Esophagus muscularis mucosa (tissue), 4 donors: ENCODE measurements around the gene PNP. TPM values are rescaled to one million over a fixed set of nuclear protein-coding genes. Genes with fewer than 3 reads are reported as not detected.
A peak's percentile ranks its signal among the peaks of the same experiment; 100 is the strongest.

Source experiments
- DNase-seq: peaks from one replicate; pipeline ENCODE4 v3.0.0-alpha.2; 2017; ENCODE audit errors: extremely low spot score
- H3K27ac ChIP-seq, 4 donors: fragments of 200-600 bp; sonication (generic); replicated peaks in 1 of 4; 1 replicate in 3 of 4; 2 replicates in 1 of 4; pipeline ENCODE4 v1.5.1; 2016 to 2019; ENCODE audit warnings: mild to moderate bottlenecking in 1 of 4
- H3K27me3 ChIP-seq, 4 donors: fragments of 200-600 bp; sonication (generic); one replicate each; pipeline versions ENCODE4 v1.5.1 to v1.6.0; 2016 to 2019
- H3K36me3 ChIP-seq, 4 donors: fragments of 200-600 bp; sonication (generic); one replicate each; pipeline ENCODE4 v1.5.1; 2016 to 2019
- H3K4me1 ChIP-seq, 4 donors: fragments of 200-600 bp; sonication (generic); one replicate each; pipeline ENCODE4 v1.5.1; 2016 to 2019
- H3K4me3 ChIP-seq, 4 donors: fragments of 200-600 bp; sonication (generic); 1 replicate in 2 of 4; 2 replicates in 2 of 4; pipeline ENCODE4 v1.5.1; 2016 to 2019; ENCODE audit warnings: mild to moderate bottlenecking in 4 of 4, moderate library complexity in 1 of 4
- H3K9me3 ChIP-seq, 4 donors: fragments of 200-600 bp; sonication (generic); 1 replicate in 3 of 4; 2 replicates in 1 of 4; pipeline ENCODE4 v1.5.1; 2016 to 2019
- EP300 ChIP-seq: sonication (generic); formaldehyde crosslinking; IDR thresholded peaks from one replicate; pipeline ENCODE4 v1.6.1; 2017; ENCODE audit warnings: antibody characterized with exemption
- POLR2A ChIP-seq: fragments of 450-650 bp; IDR thresholded peaks from one replicate; pipeline ENCODE4 v1.6.1; 2017; ENCODE audit warnings: antibody characterized with exemption, moderate library complexity, mild to moderate bottlenecking, low read depth
- POLR2AphosphoS5 ChIP-seq, 2 donors: sonication (generic); formaldehyde crosslinking; IDR thresholded peaks; one replicate each; pipeline ENCODE4 v1.6.1; 2017; ENCODE audit warnings: antibody characterized with exemption in 2 of 2
- WGBS: methylation state at CpG from one replicate; pipeline ENCODE4 v1.1.5; 2018; 5-methylcytosine and 5-hydroxymethylcytosine counted together
- intact Hi-C: fragments of 100-400 bp; cut with DNase I; formaldehyde crosslinking; loops from one replicate; pipeline ENCODE4 v1.15.1; 2023
- total RNA-seq, 4 donors: library from RNA; depleted of rRNA; stranded (reverse); fragments of >200 nt; gene quantifications; one replicate each; pipeline versions ENCODE4 v1.1.0 to v1.2.1, GENCODE V29; 2016
- TF ChIP-seq, protein P1 (sequence below), 3 experiments: fragments of 200-600 bp in 2 of 3; fragments of 450-650 bp in 1 of 3; sonication (generic) in 2 of 3; IDR thresholded peaks; one replicate each; pipeline ENCODE4 v1.5.1; 2017 to 2019; ENCODE audit warnings: antibody characterized with exemption in 3 of 3, mild to moderate bottlenecking in 2 of 3, moderate library complexity in 1 of 3

The PNP gene
- total RNA-seq, 4 donors from 2014 or later = 4.2 to 85.2 (median 14.2) TPM

DNA sequence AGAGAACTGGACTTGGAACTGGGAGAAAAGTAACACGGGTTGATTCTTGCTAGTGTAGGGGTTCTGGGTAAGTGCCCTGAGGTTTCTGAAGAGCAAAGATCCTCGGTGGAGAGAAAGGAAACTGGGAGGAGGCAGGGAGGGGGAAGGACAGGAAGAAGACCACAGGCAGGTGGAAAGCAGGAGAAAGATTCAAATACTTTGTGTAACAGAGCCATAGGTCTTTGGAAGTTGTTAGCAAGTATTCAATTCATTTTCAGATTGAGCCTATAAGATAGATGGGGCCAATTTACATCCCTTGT, 1.3 kb downstream of the PNP start:
- peak overlapping the region; percentile 80 to 95 (median 88) for H3K27ac ChIP-seq
- intact Hi-C loops = no loop called here
- peaks cover 0 to 34% (median 25%) of the 10 kb centered on the region in 4 donors for H3K36me3 ChIP-seq
- H3K27me3 ChIP-seq = no peaks in the 10 kb centered on the region
- H3K4me3 ChIP-seq = peak overlapping the region; percentile 67 to 89 (median 78)
- no peak for TF ChIP-seq POLR2A
- no peak for TF ChIP-seq POLR2AphosphoS5 (IDR thresholded peaks at IDR 0.05)
- no peak for TF ChIP-seq EP300
- H3K4me1 ChIP-seq = peaks cover 14 to 25% (median 19%) of the 10 kb centered on the region in 4 donors
- no peak for DNase-seq
- H3K9me3 ChIP-seq = no peaks in the 10 kb centered on the region
- WGBS = 11% methylated on average over 2 of the region's 2 CpGs

DNA sequence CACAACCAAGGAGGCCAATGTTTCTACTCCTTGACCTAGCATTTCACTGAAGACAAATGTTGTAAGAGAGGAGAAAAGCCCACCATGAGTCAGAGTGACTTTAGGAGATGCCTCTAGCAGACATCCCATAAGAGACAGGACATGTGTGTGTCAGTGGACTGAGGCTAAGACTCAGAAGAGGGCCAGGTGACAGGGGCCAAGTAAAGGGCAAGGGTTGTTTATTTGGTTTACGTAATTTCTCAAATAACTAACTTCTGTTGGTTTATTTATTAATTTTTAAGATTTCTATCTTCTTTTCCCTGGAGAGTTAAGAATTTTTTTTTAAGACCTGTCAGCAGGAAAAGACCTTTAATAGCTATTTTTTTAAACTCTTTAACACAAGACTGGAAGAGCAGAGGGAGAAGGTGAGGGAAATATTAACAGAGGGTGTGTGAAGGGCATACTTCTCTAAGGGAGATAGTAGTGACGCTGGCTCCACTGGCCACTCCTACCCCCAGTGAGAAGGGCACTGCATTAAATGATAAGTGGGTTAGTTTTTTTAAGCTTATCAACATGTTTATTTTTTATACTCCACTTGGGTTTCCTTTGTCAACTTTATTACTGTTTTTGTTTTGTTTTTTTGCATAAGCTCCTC, 3.4 kb downstream of the PNP start:
- Histone ChIP-seq H3K27ac (no peak overlapping the region), H3K4me1 (peaks cover 22 to 31% (median 27%) of the 10 kb centered on the region in 4 donors), H3K9me3 (no peaks in the 10 kb centered on the region), H3K27me3 (no peaks in the 10 kb centered on the region), H3K36me3 (peaks cover 0 to 55% (median 36%) of the 10 kb centered on the region in 4 donors), H3K4me3 (no peak overlapping the region)
- no peak for DNase-seq
- intact Hi-C loops = no loop called here
- TF ChIP-seq EP300 (no peak), POLR2A (no peak)
- TF ChIP-seq, protein P1, sequence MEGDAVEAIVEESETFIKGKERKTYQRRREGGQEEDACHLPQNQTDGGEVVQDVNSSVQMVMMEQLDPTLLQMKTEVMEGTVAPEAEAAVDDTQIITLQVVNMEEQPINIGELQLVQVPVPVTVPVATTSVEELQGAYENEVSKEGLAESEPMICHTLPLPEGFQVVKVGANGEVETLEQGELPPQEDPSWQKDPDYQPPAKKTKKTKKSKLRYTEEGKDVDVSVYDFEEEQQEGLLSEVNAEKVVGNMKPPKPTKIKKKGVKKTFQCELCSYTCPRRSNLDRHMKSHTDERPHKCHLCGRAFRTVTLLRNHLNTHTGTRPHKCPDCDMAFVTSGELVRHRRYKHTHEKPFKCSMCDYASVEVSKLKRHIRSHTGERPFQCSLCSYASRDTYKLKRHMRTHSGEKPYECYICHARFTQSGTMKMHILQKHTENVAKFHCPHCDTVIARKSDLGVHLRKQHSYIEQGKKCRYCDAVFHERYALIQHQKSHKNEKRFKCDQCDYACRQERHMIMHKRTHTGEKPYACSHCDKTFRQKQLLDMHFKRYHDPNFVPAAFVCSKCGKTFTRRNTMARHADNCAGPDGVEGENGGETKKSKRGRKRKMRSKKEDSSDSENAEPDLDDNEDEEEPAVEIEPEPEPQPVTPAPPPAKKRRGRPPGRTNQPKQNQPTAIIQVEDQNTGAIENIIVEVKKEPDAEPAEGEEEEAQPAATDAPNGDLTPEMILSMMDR (IDR thresholded peaks at IDR 0.05) = no peak
- WGBS = 87% methylated on average over 2 of the region's 2 CpGs

DNA sequence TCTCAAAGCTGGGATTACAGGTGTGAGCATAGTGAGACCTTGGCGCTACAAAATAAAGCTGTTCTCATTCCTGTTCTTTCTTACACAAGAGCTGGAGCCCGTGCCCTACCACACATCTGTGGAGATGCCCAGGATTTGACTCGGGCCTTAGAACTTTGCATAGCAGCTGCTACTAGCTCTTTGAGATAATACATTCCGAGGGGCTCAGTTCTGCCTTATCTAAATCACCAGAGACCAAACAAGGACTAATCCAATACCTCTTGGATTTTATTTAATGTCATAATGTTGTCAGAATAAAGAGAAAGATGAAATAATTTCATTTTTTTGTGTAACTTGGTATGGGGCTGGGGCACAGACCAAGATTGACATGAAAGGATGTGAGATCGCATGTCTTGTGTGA, 7.6 kb downstream of the PNP start:
- Histone ChIP-seq H3K4me1 (peaks cover 7 to 14% (median 10%) of the 10 kb centered on the region in 4 donors), H3K36me3 (peaks cover 0 to 62% (median 36%) of the 10 kb centered on the region in 4 donors), H3K27me3 (no peaks in the 10 kb centered on the region), H3K27ac (no peak overlapping the region), H3K4me3 (no peak overlapping the region), H3K9me3 (no peaks in the 10 kb centered on the region)
- TF ChIP-seq POLR2A (no peak), EP300 (no peak), POLR2AphosphoS5 (IDR thresholded peaks at IDR 0.05) (no peak)
- TF ChIP-seq, protein P1 (IDR thresholded peaks at IDR 0.05) = no peak
- no peak for DNase-seq
- intact Hi-C loops = no loop called here
- WGBS = 84% methylated on average over 5 of the region's 5 CpGs

DNA sequence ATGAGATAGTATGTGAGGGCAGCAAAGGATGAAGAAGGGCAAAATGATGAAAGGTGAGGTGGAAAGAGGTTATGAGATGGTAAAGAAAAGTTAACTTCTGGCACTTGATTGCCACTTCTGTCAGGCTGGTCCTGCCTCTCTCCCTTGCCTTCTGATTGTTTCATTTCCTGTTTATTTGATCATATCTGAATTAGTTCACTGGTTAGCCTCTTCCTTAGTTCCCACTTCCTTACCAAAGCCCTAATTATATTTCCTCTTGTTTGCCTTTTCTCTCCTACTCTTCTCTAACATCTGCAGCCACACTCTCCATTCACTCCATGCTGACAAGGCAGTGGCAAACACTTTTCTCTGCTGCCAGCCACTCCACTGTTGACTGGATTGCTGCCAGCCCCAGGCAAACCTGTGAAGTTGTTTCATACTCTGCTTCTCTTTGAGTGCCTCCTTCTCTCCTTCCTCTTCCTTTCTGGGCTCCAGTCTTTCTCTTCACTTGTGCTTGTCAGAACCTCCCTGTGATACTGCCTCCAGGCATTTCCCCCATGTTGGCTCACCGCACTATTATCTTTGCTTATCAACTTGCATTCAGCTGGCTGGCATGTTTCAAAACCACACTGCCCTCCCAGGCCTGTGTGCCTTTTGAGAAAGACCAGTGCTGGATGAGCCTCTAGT, 8.1 kb downstream of the PNP start:
- no peaks in the 10 kb centered on the region for H3K27me3 ChIP-seq
- no peak for DNase-seq
- peaks cover 0 to 60% (median 36%) of the 10 kb centered on the region in 4 donors for H3K36me3 ChIP-seq
- H3K9me3 ChIP-seq = no peaks in the 10 kb centered on the region
- no peak overlapping the region for H3K4me3 ChIP-seq
- WGBS = 71% methylated on average over 1 of the region's 1 CpG
- intact Hi-C loops = no loop called here
- no peak for TF ChIP-seq POLR2A
- TF ChIP-seq, protein P1 (IDR thresholded peaks at IDR 0.05) = no peak
- no peak for TF ChIP-seq POLR2AphosphoS5 (IDR thresholded peaks at IDR 0.05)
- no peak for TF ChIP-seq EP300
- peaks cover 7 to 14% (median 10%) of the 10 kb centered on the region in 4 donors for H3K4me1 ChIP-seq
- peak overlapping the region in 1 of 4 donors; percentile 17 for H3K27ac ChIP-seq

DNA sequence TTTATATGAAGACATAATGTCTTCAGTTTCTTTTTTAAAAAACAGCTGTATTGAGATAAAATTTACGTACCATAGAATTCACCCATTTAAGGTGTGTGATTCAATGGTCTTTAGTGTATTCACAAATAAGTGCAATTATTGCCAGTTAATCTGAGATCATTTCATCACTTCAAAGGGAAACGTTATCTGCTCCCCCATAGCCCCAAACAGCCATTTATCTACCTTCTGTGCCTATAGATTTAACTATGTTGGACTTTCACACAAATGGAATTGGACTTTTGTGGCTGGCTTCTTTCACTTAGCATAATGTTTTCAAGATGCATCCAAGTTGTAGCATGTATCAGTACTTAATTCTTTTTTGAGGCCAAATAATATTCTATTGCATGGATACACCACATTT, 9.7 kb downstream of the PNP start:
- Histone ChIP-seq H3K36me3 (peaks cover 0 to 44% (median 26%) of the 10 kb centered on the region in 4 donors), H3K4me1 (peaks cover 7 to 14% (median 10%) of the 10 kb centered on the region in 4 donors), H3K27me3 (no peaks in the 10 kb centered on the region), H3K4me3 (no peak overlapping the region), H3K27ac (no peak overlapping the region), H3K9me3 (no peaks in the 10 kb centered on the region)
- TF ChIP-seq POLR2AphosphoS5 (IDR thresholded peaks at IDR 0.05) (no peak), POLR2A (no peak), EP300 (no peak)
- TF ChIP-seq, protein P1 (IDR thresholded peaks at IDR 0.05) = no peak
- WGBS = 86% methylated on average over 2 of the region's 2 CpGs
- intact Hi-C loops = no loop called here
- no peak for DNase-seq
